MCF 10A (cell line): ENCODE measurements around the gene GABRR2. TPM values are rescaled to one million over a fixed set of nuclear protein-coding genes. Genes with fewer than 3 reads are reported as not detected.

Experiments
- BruUV-seq: library from RNA; stranded (reverse); fragments of 400-500 nt; replicated peaks from 2 replicates; lab custom pipeline; 2021; lab: Mats Ljungman, UMichigan
- CTCF ChIA-PET: fragments of 300-600 bp; sonication (Branson Sonifier 250); formaldehyde crosslinking; extraction: SDS; loops from one replicate; lab custom pipeline; 2021; ENCODE audit warnings: antibody characterized with exemption, inconsistent platforms; lab: Yijun Ruan, JAX
- POLR2A ChIA-PET: fragments of 300-600, 350-650 bp; sonication (Branson Sonifier 250); formaldehyde crosslinking; extraction: SDS; loops from one replicate; lab custom pipeline; 2020; ENCODE audit warnings: antibody characterized with exemption, inconsistent platforms; lab: Yijun Ruan, JAX
- DNase-seq: peaks from one replicate; pipeline ENCODE4 v3.0.0-alpha.2; 2018; ENCODE audit not compliant: unreplicated experiment
- H3K27ac Mint-ChIP-seq: one replicate; pipeline ENCODE4 v1.8.0; 2022; ENCODE audit warnings: mild to moderate bottlenecking, low read depth, mixed read lengths; ENCODE audit not compliant: unreplicated experiment
- H3K27me3 Mint-ChIP-seq: one replicate; pipeline ENCODE4 v1.8.0; 2022; ENCODE audit warnings: mixed read lengths; ENCODE audit not compliant: insufficient read depth, unreplicated experiment
- H3K36me3 Mint-ChIP-seq: one replicate; pipeline ENCODE4 v1.8.0; 2022; ENCODE audit warnings: mild to moderate bottlenecking, moderate library complexity, mixed read lengths; ENCODE audit not compliant: insufficient read depth, unreplicated experiment
- H3K4me1 Mint-ChIP-seq: one replicate; pipeline ENCODE4 v1.8.0; 2022; ENCODE audit warnings: mixed read lengths; ENCODE audit not compliant: insufficient read depth, unreplicated experiment
- H3K4me3 Mint-ChIP-seq: one replicate; pipeline ENCODE4 v1.8.0; 2022; ENCODE audit warnings: mild to moderate bottlenecking, moderate library complexity, mixed read lengths; ENCODE audit not compliant: unreplicated experiment
- H3K9me3 Mint-ChIP-seq: one replicate; pipeline ENCODE4 v1.8.0; 2022; ENCODE audit warnings: mixed read lengths; ENCODE audit not compliant: unreplicated experiment
- intact Hi-C: fragments of 100-400 bp; cut with micrococcal nuclease; formaldehyde crosslinking; loops from 2 replicates; pipeline ENCODE4 v1.14.1; 2022
- total RNA-seq: library from RNA; stranded (reverse); gene quantifications from 2 replicates; pipeline ENCODE4 v1.2.3, GENCODE V29; 2022
- TF ChIP-seq, protein P1 (sequence below): fragments of 200-600 bp; IDR thresholded peaks from one replicate; pipeline ENCODE4 v1.8.0; 2022; ENCODE audit warnings: antibody characterized with exemption, mild to moderate bottlenecking; ENCODE audit not compliant: unreplicated experiment

The GABRR2 gene
- total RNA-seq, 1 experiment from 2014 or later: not detected

DNA sequence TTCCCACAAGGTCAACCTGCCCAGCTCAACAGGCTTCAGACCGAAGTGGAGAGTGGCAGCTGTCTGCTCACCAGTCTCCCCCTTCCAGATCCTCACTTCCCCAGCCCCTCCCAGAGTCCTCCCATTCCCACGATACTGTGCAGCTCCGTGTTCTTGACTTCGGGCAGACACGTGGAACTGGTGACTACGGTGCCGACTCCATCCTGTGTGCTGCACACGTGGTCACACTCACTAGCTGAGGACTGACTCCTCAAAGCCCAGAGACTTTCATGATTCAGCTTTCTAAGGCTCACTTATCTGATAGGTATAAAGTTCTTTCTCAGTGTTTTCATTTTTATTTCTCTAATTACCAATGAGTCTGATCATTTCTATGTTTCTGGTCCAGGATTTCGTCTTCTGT lies 32.4 kb downstream of the GABRR2 start:
- Mint-ChIP-seq H3K36me3 (no peaks in the 10 kb centered on the region), H3K4me1 (no peaks in the 10 kb centered on the region), H3K9me3 (no peaks in the 10 kb centered on the region), H3K27ac (no peak overlapping the region), H3K4me3 (no peak overlapping the region), H3K27me3 (peaks cover 60% of the 10 kb centered on the region)
- intact Hi-C loops: no loop called here
- no TSS peak for BruUV-seq
- ChIA-PET POLR2A (no interaction called here), CTCF (interaction anchor here (0.6 kb wide), 1 partner anchor 17 kb away, joined by 3 read pairs; no protein-coding TSS in a partner anchor)
- no peak for DNase-seq
- TF ChIP-seq, protein P1, sequence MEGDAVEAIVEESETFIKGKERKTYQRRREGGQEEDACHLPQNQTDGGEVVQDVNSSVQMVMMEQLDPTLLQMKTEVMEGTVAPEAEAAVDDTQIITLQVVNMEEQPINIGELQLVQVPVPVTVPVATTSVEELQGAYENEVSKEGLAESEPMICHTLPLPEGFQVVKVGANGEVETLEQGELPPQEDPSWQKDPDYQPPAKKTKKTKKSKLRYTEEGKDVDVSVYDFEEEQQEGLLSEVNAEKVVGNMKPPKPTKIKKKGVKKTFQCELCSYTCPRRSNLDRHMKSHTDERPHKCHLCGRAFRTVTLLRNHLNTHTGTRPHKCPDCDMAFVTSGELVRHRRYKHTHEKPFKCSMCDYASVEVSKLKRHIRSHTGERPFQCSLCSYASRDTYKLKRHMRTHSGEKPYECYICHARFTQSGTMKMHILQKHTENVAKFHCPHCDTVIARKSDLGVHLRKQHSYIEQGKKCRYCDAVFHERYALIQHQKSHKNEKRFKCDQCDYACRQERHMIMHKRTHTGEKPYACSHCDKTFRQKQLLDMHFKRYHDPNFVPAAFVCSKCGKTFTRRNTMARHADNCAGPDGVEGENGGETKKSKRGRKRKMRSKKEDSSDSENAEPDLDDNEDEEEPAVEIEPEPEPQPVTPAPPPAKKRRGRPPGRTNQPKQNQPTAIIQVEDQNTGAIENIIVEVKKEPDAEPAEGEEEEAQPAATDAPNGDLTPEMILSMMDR: no peak

DNA sequence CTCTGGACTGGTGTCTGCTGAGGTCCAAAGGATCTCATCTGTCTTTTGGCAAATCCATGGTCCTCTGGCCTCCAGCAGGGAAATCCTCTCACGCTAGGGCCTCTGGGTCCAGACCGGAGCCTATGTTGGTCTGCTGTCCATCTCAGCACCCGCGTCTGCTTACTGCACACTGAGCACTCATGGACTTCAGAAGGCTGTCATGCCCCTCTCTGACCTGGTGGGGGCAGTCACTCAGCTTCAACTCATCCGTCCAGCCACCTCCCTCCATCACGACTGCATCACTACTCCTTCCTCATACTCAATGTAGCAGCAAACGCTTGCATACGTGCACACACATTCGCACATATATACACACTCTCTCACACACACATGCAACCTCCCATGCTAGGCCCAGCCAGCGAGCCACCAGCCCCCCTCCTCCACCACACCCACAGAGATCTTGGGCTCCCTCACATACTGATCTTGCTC lies 33.3 kb downstream of the GABRR2 start:
- Mint-ChIP-seq H3K27me3 (peaks cover 69% of the 10 kb centered on the region), H3K4me3 (no peak overlapping the region), H3K4me1 (no peaks in the 10 kb centered on the region), H3K9me3 (no peaks in the 10 kb centered on the region), H3K36me3 (no peaks in the 10 kb centered on the region), H3K27ac (no peak overlapping the region)
- POLR2A ChIA-PET: no interaction called here
- TF ChIP-seq, protein P1: peak; percentile 52
- CTCF ChIA-PET: interaction anchor here (0.8 kb wide), 1 partner anchor 66 kb away, joined by 4 read pairs; no protein-coding TSS in a partner anchor
- intact Hi-C loops: no loop called here
- no TSS peak for BruUV-seq
- DNase-seq: peak; percentile 85

GRCh38 chr6:89278956-89279355 lies 36.1 kb downstream of the GABRR2 start:
- H3K9me3 Mint-ChIP-seq: no peaks in the 10 kb centered on the region
- POLR2A ChIA-PET: interaction anchor here (0.5 kb wide), 1 partner anchor 707 kb away, joined by 3 read pairs; no protein-coding TSS in a partner anchor
- BruUV-seq: no TSS peak

DNA sequence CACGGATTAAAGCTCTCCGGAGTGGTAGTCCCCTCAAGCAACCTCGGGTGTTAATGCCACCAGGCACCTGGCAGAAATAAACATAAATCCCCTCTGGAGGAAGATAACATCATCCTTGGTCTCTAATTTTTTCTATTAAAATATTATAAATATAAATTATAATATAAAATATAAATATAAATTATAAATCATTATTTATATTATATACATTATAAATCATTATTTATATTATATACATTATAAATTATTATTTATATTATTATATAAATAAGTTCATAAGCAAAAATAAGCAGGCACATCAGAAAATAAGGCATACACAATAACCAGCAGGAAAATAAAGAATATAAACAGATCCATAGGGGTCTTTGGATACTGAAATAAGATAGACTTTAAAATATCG lies 39.2 kb downstream of the GABRR2 start:
- H3K4me3 Mint-ChIP-seq: no peak overlapping the region
- H3K9me3 Mint-ChIP-seq: no peaks in the 10 kb centered on the region
- ChIA-PET CTCF (interaction anchor here (1.2 kb wide), 1 partner anchor 13 kb away, joined by 3 read pairs; no protein-coding TSS in a partner anchor), POLR2A (no interaction called here)
- H3K36me3 Mint-ChIP-seq: no peaks in the 10 kb centered on the region
- TF ChIP-seq, protein P1: no peak
- intact Hi-C loops: no loop called here
- BruUV-seq: no TSS peak
- no peak for DNase-seq
- H3K27me3 Mint-ChIP-seq: peaks cover 38% of the 10 kb centered on the region
- H3K4me1 Mint-ChIP-seq: no peaks in the 10 kb centered on the region
- no peak overlapping the region for H3K27ac Mint-ChIP-seq

More at GRCh38 chr6:89278956-89279355, 36.1 kb downstream of the GABRR2 start:
- TF ChIP-seq, protein P1: no peak
- Mint-ChIP-seq H3K27ac (no peak overlapping the region), H3K27me3 (peaks cover 61% of the 10 kb centered on the region), H3K36me3 (no peaks in the 10 kb centered on the region), H3K4me3 (no peak overlapping the region), H3K4me1 (no peaks in the 10 kb centered on the region)
- intact Hi-C loops: no loop called here
- CTCF ChIA-PET: interaction anchor here (0.6 kb wide), 1 partner anchor 239 kb away, joined by 3 read pairs; no protein-coding TSS in a partner anchor
- no peak for DNase-seq
